Left lung (tissue), 10 donors: ENCODE measurements around the gene AACS. TPM values are rescaled to one million over a fixed set of nuclear protein-coding genes. Genes with fewer than 3 reads are reported as not detected.

ENCODE experiments used
- ATAC-seq: fragments of 200-7000 bp; cut with Tn5 transposase; one replicate; pipeline ENCODE4 v1.9.1; 2020; ENCODE audit warnings: moderate library complexity
- DNase-seq, 4 donors: peaks; one replicate each; pipeline ENCODE4 v3.0.0-alpha.2; 2013 to 2020
- H3K27ac ChIP-seq, 2 donors: fragments of 200-600 bp; sonication (generic) in 1 of 2; one replicate each; pipeline versions ENCODE4 v1.5.0 to v1.8.0; 2020 to 2021
- H3K27me3 ChIP-seq, 2 donors: fragments of 200-600 bp; sonication (generic) in 1 of 2; one replicate each; pipeline versions ENCODE4 v1.5.0 to v1.8.0; 2020 to 2021
- H3K36me3 ChIP-seq, 2 donors: fragments of 200-600 bp; sonication (generic) in 1 of 2; one replicate each; pipeline versions ENCODE4 v1.5.0 to v1.8.0; 2020 to 2021
- H3K4me1 ChIP-seq, 2 donors: fragments of 200-600 bp; one replicate each; pipeline ENCODE4 v1.8.0; 2021
- H3K4me3 ChIP-seq, 2 donors: fragments of 200-600 bp; sonication (generic) in 1 of 2; one replicate each; pipeline versions ENCODE4 v1.5.0 to v1.8.0; 2020 to 2021; ENCODE audit warnings: mild to moderate bottlenecking in 1 of 2
- H3K9me3 ChIP-seq, 2 donors: fragments of 200-600 bp; sonication (generic) in 1 of 2; one replicate each; pipeline versions ENCODE4 v1.5.0 to v1.8.0; 2020 to 2021
- CTCF ChIP-seq, 2 donors: fragments of 200-600 bp; sonication (generic) in 1 of 2; IDR thresholded peaks; one replicate each; pipeline versions ENCODE4 v1.5.0 to v1.8.0; 2021; ENCODE audit warnings: antibody characterized with exemption in 2 of 2
- intact Hi-C, 2 donors: fragments of 100-400 bp; cut with DNase I; formaldehyde crosslinking; loops; one replicate each; pipeline versions ENCODE4 v1.11.2 to v1.14.2; 2022
- polyA plus RNA-seq, 6 donors: library from polyadenylated mRNA; unstranded; fragments of 120-200 nt; gene quantifications; one replicate each; pipeline ENCODE4 v1.2.1, GENCODE V29; 2013; ENCODE audit not compliant: insufficient read length in 6 of 6
- total RNA-seq, 2 donors: library from RNA; stranded (reverse); fragmentation: NEBNext Ultra II Directional; extraction: Animal tissue kit (Norgen Biotek cat#: 25700); gene quantifications; one replicate each; pipeline ENCODE4 v1.2.1, GENCODE V29; 2021
- donor health status: DM: no; HTN: yes; CAD: no.
- donor health status: DM: no; HTN: no; CAD: no.

The AACS gene
- total and polyA plus RNA-seq, 8 donors = 23.7 to 36.9 (median 27.2) TPM

GRCh38 chr12:125093681-125094330 lies 28.6 kb downstream of the AACS start:
- Histone ChIP-seq H3K9me3 (no peaks in the 10 kb centered on the region), H3K4me1 (peaks cover 8 to 14% of the 10 kb centered on the region in 2 donors), H3K27me3 (no peaks in the 10 kb centered on the region), H3K36me3 (peaks cover 0 to 37% of the 10 kb centered on the region in 2 donors), H3K27ac (no peak overlapping the region), H3K4me3 (no peak overlapping the region)
- ATAC-seq (no peak), DNase-seq (peak in 3 of 4 donors; percentile 48 to 62 (median 53))
- TF ChIP-seq CTCF (IDR thresholded peaks at IDR 0.05) = no peak
- intact Hi-C loops = no loop called here

DNA sequence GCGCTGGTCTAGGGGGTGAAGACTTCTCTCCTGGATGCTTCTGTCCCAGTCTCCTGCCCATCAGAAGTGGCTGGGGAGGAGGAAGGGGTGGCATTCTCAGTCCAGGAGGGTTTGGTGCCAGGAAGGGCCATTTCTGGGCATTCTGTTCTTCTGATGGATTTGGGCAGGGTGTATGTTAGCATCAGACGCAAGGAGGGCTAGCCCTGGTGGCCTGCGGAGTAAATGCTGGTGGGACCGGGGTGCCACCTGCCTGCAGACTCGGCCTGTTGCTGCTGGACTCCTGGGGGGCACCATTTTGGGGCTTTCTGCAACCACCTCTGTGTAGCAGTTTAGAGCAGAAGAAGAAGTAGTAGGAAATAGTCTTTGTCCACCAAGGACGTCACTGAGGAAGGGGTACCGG lies 31.7 kb downstream of the AACS start:
- Histone ChIP-seq H3K4me3 (no peak overlapping the region), H3K27me3 (no peaks in the 10 kb centered on the region), H3K4me1 (peaks cover 8 to 14% of the 10 kb centered on the region in 2 donors), H3K36me3 (peaks cover 0 to 14% of the 10 kb centered on the region in 2 donors), H3K27ac (no peak overlapping the region), H3K9me3 (no peaks in the 10 kb centered on the region)
- intact Hi-C loops = no loop called here
- DNase-seq (no peak), ATAC-seq (no peak)
- no peak for TF ChIP-seq CTCF (IDR thresholded peaks at IDR 0.05)

- intact Hi-C loops = no loop called here
- peak in 1 of 4 donors; percentile 45 for DNase-seq
- TF ChIP-seq CTCF (IDR thresholded peaks at IDR 0.05) = no peak
- H3K4me1 ChIP-seq = peaks cover 8 to 14% of the 10 kb centered on the region in 2 donors
- H3K4me3 ChIP-seq = no peak overlapping the region
- H3K9me3 ChIP-seq = no peaks in the 10 kb centered on the region
- H3K36me3 ChIP-seq = peaks cover 0 to 9% of the 10 kb centered on the region in 2 donors
- no peaks in the 10 kb centered on the region for H3K27me3 ChIP-seq
- ATAC-seq = no peak
- no peak overlapping the region for H3K27ac ChIP-seq
Observed at GRCh38 chr12:125097427-125097826, 32.2 kb downstream of the AACS start.

DNA sequence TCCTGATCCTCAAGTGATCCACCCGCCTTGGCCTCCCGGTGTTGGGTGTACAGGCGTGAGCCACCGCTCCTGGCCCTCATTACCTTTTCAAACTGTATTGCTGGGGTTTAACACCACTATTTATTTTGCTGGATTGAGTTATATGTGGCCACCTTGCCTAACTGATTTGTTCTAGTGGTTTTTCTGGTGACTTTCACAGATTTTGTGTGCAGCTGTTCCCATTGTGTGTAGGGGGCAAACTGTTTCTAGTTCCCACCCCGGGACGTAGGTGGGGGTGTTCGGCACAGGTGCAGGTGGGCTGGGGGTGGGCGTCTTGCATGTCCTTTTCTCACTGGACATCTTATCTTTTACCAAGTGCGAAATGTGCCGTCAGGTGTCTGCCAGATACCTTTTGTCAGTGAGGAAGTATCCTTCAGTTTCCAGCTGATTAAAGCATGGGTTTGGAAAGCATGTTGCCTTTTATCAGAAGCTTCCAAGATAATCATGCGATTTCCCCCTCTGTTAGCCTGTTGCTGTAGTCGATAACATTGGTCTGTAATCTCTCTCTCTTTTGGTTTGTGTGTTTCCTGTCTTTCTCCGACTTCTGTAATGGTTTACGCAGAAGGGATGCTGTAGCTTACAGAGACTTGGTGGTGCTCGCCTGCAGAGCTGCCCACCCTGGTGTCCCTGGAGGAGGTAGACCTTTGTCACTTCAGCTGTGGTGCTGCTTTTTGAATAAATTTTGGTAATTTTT lies 33.6 kb downstream of the AACS start:
- peaks cover 0 to 7% of the 10 kb centered on the region in 2 donors for H3K4me1 ChIP-seq
- peaks cover 0 to 14% of the 10 kb centered on the region in 2 donors for H3K36me3 ChIP-seq
- DNase-seq (no peak), ATAC-seq (no peak)
- TF ChIP-seq CTCF (IDR thresholded peaks at IDR 0.05) = no peak
- intact Hi-C loops = no loop called here
- H3K27me3 ChIP-seq = no peaks in the 10 kb centered on the region
- no peaks in the 10 kb centered on the region for H3K9me3 ChIP-seq
- H3K27ac ChIP-seq = no peak overlapping the region
- H3K4me3 ChIP-seq = no peak overlapping the region

DNA sequence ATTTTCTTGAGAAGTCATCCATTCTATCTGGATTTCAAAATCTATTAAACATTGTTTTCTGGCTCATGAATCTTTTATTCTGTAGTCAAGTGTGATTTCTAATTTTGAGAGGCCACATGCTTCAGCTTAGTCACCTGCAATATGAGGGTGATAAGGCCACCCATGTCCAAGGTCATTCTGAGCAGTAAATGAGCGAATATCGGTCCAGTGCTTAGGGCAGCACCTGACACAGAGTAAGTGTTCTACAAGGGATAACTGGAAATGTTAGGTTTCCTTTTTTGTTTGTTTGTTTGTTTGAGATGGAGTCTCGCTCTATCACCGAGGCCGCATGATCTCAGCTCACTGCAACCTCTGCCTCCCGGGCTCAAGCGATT lies 34.2 kb downstream of the AACS start:
- peaks cover 0 to 6% of the 10 kb centered on the region in 2 donors for H3K4me1 ChIP-seq
- H3K9me3 ChIP-seq = no peaks in the 10 kb centered on the region
- no peak for ATAC-seq
- intact Hi-C loops = no loop called here
- no peak overlapping the region for H3K4me3 ChIP-seq
- DNase-seq = no peak
- peaks cover 0 to 20% of the 10 kb centered on the region in 2 donors for H3K36me3 ChIP-seq
- no peaks in the 10 kb centered on the region for H3K27me3 ChIP-seq
- H3K27ac ChIP-seq = no peak overlapping the region
- no peak for TF ChIP-seq CTCF (IDR thresholded peaks at IDR 0.05)
